Heart right ventricle (tissue), 16 donors: ENCODE measurements around the gene UBR2. TPM values are rescaled to one million over a fixed set of nuclear protein-coding genes. Genes with fewer than 3 reads are reported as not detected.

Experiments
- ATAC-seq, 8 donors: fragments of 200-7000 bp; cut with Tn5 transposase; one replicate each; pipeline ENCODE4 v1.9.1; 2020; ENCODE audit warnings: mild to moderate bottlenecking in 8 of 8, moderate library complexity in 8 of 8, moderate number of reproducible peaks in 1 of 8
- DNase-seq, 2 donors: peaks; one replicate each; pipeline ENCODE4 v3.0.0-alpha.2; 2020
- H3K27ac ChIP-seq, 10 donors: fragments of 200-600 bp; sonication (generic) in 2 of 10; one replicate each; pipeline versions ENCODE4 v1.5.0 to v1.8.0; 2020 to 2022; ENCODE audit warnings: mild to moderate bottlenecking in 3 of 10
- H3K27me3 ChIP-seq, 7 donors: fragments of 200-600 bp; one replicate each; pipeline ENCODE4 v1.8.0; 2021 to 2022; ENCODE audit warnings: mild to moderate bottlenecking in 2 of 7
- H3K36me3 ChIP-seq, 9 donors: fragments of 200-600 bp; sonication (generic) in 1 of 9; one replicate each; pipeline versions ENCODE4 v1.5.0 to v1.8.0; 2020 to 2022; ENCODE audit warnings: mild to moderate bottlenecking in 2 of 9
- H3K4me1 ChIP-seq, 9 donors: fragments of 200-600 bp; sonication (generic) in 1 of 9; one replicate each; pipeline versions ENCODE4 v1.5.0 to v1.8.0; 2020 to 2022; ENCODE audit warnings: mild to moderate bottlenecking in 4 of 9
- H3K4me3 ChIP-seq, 10 donors: fragments of 200-600 bp; sonication (generic) in 2 of 10; one replicate each; pipeline versions ENCODE4 v1.5.0 to v1.8.0; 2020 to 2022; ENCODE audit warnings: mild to moderate bottlenecking in 7 of 10, moderate library complexity in 2 of 10
- H3K9me3 ChIP-seq, 11 donors: fragments of 200-600 bp in 10 of 11; sonication (generic) in 2 of 11; one replicate each; pipeline versions ENCODE4 v1.5.0 to v1.8.0; 2013 to 2022; ENCODE audit warnings: mild to moderate bottlenecking in 2 of 11, control low read depth in 1 of 11, moderate library complexity in 1 of 11
- WGBS, 2 donors: extraction: QIAGEN DNeasy Blood & Tissue Kit; methylation state at CpG; one replicate each; pipeline ENCODE4 v1.1.7; 2013; ENCODE audit warnings: inconsistent platforms in 1 of 2; 5-methylcytosine and 5-hydroxymethylcytosine counted together
- intact Hi-C, 10 donors: fragments of 100-400 bp; cut with DNase I; formaldehyde crosslinking; loops; one replicate each; pipeline versions ENCODE4 v1.11.1 to v1.14.2; 2022
- polyA plus RNA-seq, 2 donors: library from polyadenylated mRNA; stranded (reverse); fragments of 200-250 nt; gene quantifications; one replicate each; pipeline ENCODE4 v1.2.3, GENCODE V29; 2013
- total RNA-seq, 10 donors: library from RNA; stranded (reverse); fragmentation: NEBNext Ultra II Directional in 3 of 10; extraction: Animal tissue kit (Norgen Biotek cat#: 25700) in 3 of 10; gene quantifications; one replicate each; pipeline versions ENCODE4 v1.2.1 to v1.2.4, GENCODE V29; 2021 to 2023
- TF ChIP-seq, protein P1 (sequence below), 9 donors: fragments of 200-600 bp; sonication (generic) in 2 of 9; IDR thresholded peaks; one replicate each; pipeline versions ENCODE4 v1.5.0 to v1.8.0; 2021 to 2022; ENCODE audit warnings: antibody characterized with exemption in 9 of 9, mild to moderate bottlenecking in 5 of 9, moderate library complexity in 1 of 9
- donor health status: Arrhythmogenic right ventricular cardiomyopathy.
- donor health status: ischemic (EF 13 %, LVEDD 7.1; RV severe dilation, severe dysfunction).
- donor health status: healthy with polysubstance abuse.
- donor health status: DM: no; HTN: yes; CAD: no.
- donor health status: DM: no; HTN: no; CAD: no.
- donor health status: ischemic (EF 25% LVEDD 6.9; RV normal size, moderate dysfunction).
- donor health status: ischemic (EF 25% LVEDD 5.7; RV mildly dilated, moderate dysfunction).
- donor health status: healthy.
- donor health status: DM: yes; HTN: yes; CAD: no.
- donor health status: Ischemic cardiomyopathy.
- donor health status: ischemic (EF 35%, LVEDD 5.7; RV mildly dilated, moderate dysfunction).
- donor health status: nonischemic (EF 11% LVEDD 7.7; RV severe dilation, severe dysfunction).
- donor health status: DM: yes; HTN: yes; CAD: no.
- donor health status: PGD.
- donor health status: ischemic (EF 29% LVEDD 5.4; RV normal size, mild dysfunction).
- donor health status: nonischemic (EF 23%, LVEDD 6.1; RV moderate dilation, normal function).

UBR2 gene
- total and polyA plus RNA-seq, 12 donors: 6.7 to 36.5 (median 34.4) TPM

DNA sequence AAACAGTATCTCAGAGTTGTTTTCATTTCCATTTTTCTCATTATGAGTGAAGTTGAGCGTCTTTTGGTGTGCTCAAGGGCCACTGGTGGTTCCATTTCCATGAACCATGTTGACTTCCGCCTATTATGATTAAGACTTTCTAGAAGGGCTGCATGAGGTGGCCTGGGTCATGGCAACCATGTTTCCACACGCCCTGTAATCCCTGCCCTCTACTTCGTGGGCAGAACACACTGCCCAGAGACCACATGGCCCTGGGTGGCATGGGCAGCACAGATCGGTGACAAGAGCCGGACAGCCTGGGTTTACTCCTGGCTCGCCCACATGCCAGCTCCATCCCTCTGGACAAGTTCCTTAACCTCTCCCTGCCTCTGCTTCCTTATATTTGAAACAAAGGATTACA, 143.8 kb downstream of the UBR2 start:
- intact Hi-C loops: no loop called here
- WGBS, 2 donors: 95 to 96% methylated on average over 7 of the region's 7 CpGs
- ATAC-seq: no peak

DNA sequence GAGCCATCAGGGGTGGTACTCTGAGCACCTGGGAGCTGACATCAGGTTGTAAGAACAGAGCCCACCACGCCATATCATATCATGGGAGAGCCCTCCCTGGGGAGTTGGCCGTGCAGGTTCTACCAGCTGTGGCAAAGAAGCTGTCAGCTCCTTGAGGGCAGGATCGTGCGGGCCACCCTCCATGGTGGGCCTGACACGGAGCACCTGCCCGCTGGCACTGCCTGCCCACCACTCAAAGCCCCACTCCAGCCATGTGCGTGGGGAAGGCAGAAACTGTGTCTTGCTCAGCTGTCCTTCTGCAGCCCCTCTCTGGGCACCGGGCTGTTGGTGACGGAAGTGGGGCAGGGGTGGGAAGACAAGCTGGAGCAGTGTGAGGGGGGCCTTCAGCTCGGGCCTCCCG, 144.3 kb downstream of the UBR2 start:
- 91 to 95% methylated on average over 11 of the region's 11 CpGs for WGBS, 2 donors
- Histone ChIP-seq H3K4me3 (no peak overlapping the region), H3K36me3 (no peaks in the 10 kb centered on the region), H3K27ac (no peak overlapping the region), H3K27me3 (no peaks in the 10 kb centered on the region), H3K9me3 (peaks cover 0 to 13% (median 8%) of the 10 kb centered on the region in 11 donors), H3K4me1 (peaks cover 0 to 13% (median 0%) of the 10 kb centered on the region in 9 donors)
- ATAC-seq: no peak
- DNase-seq: no peak
- intact Hi-C loops: no loop called here
- TF ChIP-seq, protein P1, sequence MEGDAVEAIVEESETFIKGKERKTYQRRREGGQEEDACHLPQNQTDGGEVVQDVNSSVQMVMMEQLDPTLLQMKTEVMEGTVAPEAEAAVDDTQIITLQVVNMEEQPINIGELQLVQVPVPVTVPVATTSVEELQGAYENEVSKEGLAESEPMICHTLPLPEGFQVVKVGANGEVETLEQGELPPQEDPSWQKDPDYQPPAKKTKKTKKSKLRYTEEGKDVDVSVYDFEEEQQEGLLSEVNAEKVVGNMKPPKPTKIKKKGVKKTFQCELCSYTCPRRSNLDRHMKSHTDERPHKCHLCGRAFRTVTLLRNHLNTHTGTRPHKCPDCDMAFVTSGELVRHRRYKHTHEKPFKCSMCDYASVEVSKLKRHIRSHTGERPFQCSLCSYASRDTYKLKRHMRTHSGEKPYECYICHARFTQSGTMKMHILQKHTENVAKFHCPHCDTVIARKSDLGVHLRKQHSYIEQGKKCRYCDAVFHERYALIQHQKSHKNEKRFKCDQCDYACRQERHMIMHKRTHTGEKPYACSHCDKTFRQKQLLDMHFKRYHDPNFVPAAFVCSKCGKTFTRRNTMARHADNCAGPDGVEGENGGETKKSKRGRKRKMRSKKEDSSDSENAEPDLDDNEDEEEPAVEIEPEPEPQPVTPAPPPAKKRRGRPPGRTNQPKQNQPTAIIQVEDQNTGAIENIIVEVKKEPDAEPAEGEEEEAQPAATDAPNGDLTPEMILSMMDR (IDR thresholded peaks at IDR 0.05): no peak

More for the DNA sequence above, 143.8 kb downstream of the UBR2 start:
- Histone ChIP-seq H3K4me3 (no peak overlapping the region), H3K36me3 (no peaks in the 10 kb centered on the region), H3K27ac (no peak overlapping the region), H3K27me3 (no peaks in the 10 kb centered on the region), H3K4me1 (peaks cover 0 to 13% (median 0%) of the 10 kb centered on the region in 9 donors), H3K9me3 (peaks cover 0 to 13% (median 8%) of the 10 kb centered on the region in 11 donors)
- no peak for DNase-seq
- TF ChIP-seq, protein P1 (IDR thresholded peaks at IDR 0.05): no peak

DNA sequence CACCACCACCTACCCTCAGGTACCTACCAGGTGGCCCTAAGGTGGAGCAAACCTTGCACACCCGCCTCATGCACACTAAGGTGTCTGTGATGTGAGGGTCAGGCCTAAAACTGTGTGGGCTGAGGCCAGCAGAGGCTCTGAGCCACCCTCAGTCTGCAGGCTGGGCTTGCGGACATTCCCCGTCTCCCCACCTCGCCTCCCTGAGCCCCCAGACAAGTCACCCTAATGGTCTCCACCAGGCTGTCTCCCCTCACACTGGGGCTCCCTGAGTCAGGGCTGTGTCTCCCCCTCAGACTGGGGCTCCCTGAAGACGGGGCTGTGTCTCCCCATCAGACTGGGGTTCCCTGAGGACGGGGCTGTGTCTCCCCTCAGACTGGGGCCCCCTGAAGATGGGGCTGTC, 146.0 kb downstream of the UBR2 start:
- TF ChIP-seq, protein P1 (IDR thresholded peaks at IDR 0.05): no peak
- WGBS, 2 donors: 86 to 93% methylated on average over 6 of the region's 6 CpGs

DNA sequence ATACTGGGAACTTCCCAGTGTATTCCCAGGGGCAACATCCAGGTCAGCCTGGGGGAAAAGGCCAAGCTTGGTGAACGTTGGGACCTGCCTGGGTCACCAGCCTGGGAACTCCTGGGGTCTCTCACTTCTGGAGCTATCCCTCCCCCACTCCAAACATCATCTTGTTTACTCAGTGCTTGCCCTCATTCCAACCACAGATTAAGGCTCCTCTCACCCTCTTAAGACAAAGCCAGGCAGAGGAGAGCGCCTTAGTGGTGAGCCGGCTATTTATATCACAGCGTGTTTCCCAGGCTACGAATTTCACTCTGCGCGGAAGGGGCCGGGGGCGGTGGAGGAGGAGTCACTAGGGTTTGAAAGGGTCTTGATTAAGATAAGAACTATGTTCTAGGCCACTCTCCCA, 146.5 kb downstream of the UBR2 start:
- intact Hi-C loops: no loop called here
- WGBS, 2 donors: 23 to 28% methylated on average over 9 of the region's 9 CpGs
- Histone ChIP-seq H3K4me1 (peaks cover 0 to 4% (median 0%) of the 10 kb centered on the region in 9 donors), H3K27ac (no peak overlapping the region), H3K9me3 (peaks cover 0 to 13% (median 8%) of the 10 kb centered on the region in 11 donors), H3K4me3 (no peak overlapping the region), H3K36me3 (no peaks in the 10 kb centered on the region), H3K27me3 (no peaks in the 10 kb centered on the region)
- peak in 5 of 8 donors; percentile 46 to 76 (median 59) for ATAC-seq
- no peak for DNase-seq
- TF ChIP-seq, protein P1 (IDR thresholded peaks at IDR 0.05): no peak

More for the DNA sequence above, 146.0 kb downstream of the UBR2 start:
- H3K4me3 ChIP-seq: no peak overlapping the region
- no peak for DNase-seq
- peak in 3 of 8 donors; percentile 13 to 18 (median 17) for ATAC-seq
- no peaks in the 10 kb centered on the region for H3K36me3 ChIP-seq
- intact Hi-C loops: no loop called here
- no peaks in the 10 kb centered on the region for H3K27me3 ChIP-seq
- H3K4me1 ChIP-seq: peaks cover 0 to 4% (median 0%) of the 10 kb centered on the region in 9 donors
- H3K9me3 ChIP-seq: peaks cover 0 to 13% (median 8%) of the 10 kb centered on the region in 11 donors
- no peak overlapping the region for H3K27ac ChIP-seq
